Epithelial cell of prostate (primary cell): Measurements from ENCODE around the gene SMIM31.

Experiments used
- DNase-seq: peaks from one replicate; pipeline ENCODE4 v3.0.0-alpha.2; 2011; ENCODE audit warnings: low read depth, low spot score
- H3K27ac ChIP-seq: fragments of 450-650 bp; 2 replicates; pipeline ENCODE4 v1.5.1; 2017; ENCODE audit warnings: mild to moderate bottlenecking

Gene SMIM31

DNA sequence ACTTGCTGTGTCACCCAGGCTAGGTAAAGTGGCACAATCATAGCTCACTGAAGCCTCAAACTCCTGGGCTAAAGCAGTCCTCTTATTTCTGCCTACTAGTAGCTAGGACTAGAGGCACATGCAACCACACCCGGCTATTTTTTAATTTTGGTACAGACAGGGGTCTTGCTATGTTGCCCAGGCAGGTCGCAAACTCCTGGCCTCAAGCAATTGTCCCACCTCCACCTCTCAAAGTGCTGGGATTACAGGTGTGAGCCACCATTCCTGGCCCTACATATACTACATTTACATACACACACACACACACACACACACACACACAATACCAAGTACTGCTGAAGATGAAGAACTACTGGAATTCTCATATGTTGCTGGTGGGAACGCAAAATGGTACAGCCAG is 26.9 kb downstream of the SMIM31 start:
- no peak overlapping the region for H3K27ac ChIP-seq
- DNase-seq = no peak

DNA sequence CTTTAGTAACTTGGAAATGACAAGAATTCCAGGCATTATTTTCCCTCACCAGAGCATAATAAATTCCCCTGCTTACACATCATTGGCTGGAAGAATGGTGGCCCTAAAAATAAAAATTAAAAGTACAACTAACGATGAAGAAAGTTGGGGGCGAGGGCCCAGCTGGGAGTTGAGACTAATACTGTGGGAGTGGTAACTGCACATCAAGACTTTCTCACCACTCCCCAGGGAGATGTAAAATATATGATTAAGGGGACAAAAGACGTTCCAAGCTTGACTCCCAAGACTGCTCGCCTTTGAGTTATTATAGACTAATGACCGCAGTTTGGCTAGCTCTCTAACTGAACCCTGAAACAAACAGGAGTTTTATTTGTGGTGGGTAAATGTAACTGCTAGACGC is 30.0 kb downstream of the SMIM31 start:
- DNase-seq = no peak

DNA sequence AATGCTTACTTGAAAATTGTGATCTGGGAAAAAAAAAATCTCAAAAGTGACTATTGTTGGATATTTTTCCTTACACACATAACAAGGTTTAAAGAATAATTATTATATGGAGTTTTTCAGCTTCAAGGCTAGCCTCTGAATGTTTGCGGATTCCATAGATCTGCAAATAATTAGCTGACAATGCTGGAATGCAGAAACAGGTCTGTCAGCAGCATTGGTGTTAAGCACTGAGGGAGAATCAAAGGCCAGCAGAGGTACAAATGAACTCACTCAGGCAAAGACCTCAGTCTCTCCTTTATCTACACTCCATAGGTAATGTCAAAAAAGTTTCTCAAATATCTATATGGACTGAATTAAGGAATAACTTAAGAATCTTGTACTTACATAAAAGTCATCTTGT is 35.1 kb downstream of the SMIM31 start:
- H3K27ac ChIP-seq = no peak overlapping the region
- DNase-seq = no peak

More for the DNA sequence above, 30.0 kb downstream of the SMIM31 start:
- no peak overlapping the region for H3K27ac ChIP-seq

DNA sequence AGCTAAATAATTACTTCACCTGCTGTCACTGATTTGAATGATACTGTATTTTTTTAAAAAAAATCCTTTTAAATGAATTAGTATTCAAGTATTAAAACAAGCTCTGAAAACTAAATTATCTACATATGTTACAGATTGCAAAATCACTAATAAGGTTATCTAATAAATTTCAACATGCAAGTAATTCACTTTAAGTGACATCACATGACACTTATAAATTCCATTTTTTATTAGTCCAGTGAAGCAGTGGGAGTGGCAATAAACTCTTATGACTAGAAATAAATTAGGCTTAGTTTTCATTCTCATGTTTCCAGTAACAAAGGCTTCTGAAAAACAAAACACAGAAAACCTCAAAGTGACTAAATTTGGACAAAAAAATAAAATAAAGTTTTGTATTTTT is 36.3 kb downstream of the SMIM31 start:
- no peak overlapping the region for H3K27ac ChIP-seq
- DNase-seq = no peak

DNA sequence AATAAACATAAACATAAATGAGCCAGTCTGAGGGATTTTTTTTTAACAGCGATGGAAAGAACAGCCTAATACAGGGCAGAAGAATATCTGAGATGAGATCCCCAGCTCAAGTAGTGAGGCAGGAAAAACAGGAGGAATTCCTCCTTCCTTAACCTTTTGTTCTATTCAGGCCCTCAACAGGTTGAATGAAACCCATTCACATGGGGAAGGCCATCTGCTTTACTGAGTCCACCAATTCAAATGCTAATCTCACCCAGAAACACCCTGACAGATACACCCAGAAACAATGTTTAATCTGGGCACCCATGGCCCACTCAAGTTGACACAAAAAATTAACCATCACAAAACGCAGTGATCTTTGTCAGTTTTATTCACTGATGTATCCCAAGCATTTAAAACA is 45.5 kb downstream of the SMIM31 start:
- H3K27ac ChIP-seq = no peak overlapping the region
- no peak for DNase-seq

DNA sequence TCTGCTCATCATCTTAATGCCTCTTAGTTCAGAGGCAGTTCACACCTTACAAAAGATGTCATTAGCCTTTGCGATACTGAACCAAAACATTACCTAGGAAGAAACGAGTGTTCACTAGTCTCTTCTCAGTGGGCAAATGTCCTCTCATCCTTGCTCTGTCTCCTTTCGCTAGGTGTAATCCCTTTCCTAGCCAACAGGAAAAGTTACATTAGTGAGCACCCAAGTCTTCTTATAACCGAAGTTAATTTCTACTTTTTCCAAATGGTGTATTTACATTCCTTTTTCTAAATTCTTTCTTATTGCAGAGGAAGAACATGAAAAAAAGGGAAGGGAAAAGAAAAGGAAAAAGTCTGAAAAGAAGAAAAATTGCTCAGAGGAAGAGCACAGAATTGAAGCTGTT is 46.9 kb downstream of the SMIM31 start:
- no peak for DNase-seq
- no peak overlapping the region for H3K27ac ChIP-seq

DNA sequence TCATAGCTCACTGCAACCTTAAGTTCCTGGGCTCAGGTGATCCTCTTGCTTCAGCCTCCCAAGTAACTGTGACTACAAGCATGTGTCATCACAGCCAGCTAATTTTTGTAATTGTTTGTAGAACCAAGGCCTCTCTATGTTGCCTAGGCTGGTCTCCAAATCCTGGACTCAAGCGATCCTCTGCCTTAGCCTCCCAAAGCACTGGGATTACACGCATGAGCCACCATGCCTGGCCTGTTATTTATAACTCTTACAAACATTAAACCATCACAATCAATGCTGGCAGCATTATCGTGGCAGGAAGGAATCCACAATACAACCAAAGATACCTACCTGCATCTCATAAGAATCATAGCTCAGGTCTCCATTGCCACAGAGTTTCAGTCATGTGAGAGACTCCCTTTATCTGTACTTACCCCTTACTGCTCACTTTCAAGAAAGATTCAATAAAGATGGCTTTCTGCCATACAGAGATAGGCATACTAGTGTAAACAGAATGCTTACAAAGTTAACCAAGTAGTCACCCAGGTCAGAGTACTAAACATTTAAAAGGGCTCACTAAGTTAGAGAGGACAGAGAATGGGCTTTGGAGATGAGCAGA is 48.5 kb downstream of the SMIM31 start:
- H3K27ac ChIP-seq = no peak overlapping the region
- DNase-seq = no peak

DNA sequence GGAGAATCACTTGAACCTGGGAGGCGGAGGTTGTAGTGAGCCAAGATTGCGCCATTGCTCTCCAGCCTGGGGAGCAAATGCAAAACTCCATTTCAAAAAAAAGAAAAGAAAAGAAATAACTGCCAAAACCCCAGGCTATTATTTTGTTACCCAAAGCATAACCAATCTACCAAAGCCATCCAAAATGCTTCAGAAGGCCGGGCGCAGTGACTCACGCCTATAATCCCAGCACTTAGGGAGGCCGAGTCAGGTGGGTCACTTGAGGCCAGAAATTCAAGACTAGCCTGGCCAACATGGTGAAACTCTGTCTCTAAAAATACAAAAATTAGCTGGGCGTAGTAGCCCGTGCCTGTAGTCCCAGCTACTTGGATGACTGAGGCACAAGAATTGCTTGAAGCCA is 49.8 kb downstream of the SMIM31 start:
- no peak for DNase-seq
- H3K27ac ChIP-seq = no peak overlapping the region

DNA sequence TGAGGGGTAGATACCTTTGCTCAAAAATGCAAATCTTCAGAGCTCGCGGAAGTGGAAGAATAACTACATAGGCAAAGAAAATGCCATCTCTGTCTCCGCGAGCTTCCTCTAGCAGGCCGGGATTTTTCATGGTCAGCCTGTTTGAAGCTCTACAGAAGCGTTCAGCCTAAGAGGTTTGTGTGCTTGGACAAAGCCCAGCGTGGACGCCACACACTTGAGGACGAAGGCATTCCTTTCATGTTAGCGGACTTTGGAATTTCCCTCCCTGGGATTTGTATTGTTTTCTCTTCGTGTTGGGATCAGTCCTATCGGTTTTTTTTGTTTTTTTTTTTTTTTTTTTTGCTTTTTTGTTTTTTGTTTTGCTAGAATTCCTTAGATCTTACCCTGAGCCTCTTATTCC is 53.7 kb downstream of the SMIM31 start:
- DNase-seq = no peak
- H3K27ac ChIP-seq = no peak overlapping the region

DNA sequence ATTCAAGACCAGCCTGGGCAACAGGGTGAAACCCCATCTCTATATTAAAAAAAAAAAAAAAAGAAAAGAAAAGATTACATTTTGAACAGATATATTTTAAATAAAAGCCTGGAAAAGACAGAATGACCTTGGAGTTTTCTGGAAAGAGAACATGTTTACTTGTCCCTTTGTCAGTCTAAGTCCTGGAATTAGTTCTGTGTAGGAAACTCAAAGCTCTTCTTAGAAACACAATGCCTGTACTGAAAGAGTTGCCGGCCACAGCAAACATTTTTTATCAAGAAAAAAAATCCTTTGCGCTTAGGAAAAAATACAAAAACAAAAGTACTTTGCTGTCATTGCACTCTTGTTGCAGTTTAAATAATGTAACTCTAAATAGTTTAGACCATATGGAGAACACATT is 59.6 kb downstream of the SMIM31 start:
- no peak overlapping the region for H3K27ac ChIP-seq
- DNase-seq = no peak

DNA sequence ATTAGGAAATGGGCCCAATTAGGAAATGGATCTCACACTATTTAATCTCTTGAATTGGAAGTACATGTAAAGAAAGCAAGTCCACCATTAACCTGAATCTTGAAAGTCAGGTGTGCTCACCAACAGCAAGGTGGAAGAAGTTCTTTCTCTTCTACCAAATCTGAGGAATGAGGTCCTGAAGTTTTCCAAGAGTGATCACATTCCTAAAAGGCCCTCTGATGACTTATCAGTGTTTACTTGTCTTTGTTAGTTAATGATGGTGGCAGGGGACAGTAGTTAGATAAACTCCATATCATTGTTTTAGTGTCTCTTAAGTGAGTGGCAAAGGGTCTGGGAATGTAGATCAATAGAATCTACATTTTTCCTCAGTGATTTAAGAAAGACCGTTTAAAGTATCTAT is 61.8 kb downstream of the SMIM31 start:
- no peak for DNase-seq
- no peak overlapping the region for H3K27ac ChIP-seq

DNA sequence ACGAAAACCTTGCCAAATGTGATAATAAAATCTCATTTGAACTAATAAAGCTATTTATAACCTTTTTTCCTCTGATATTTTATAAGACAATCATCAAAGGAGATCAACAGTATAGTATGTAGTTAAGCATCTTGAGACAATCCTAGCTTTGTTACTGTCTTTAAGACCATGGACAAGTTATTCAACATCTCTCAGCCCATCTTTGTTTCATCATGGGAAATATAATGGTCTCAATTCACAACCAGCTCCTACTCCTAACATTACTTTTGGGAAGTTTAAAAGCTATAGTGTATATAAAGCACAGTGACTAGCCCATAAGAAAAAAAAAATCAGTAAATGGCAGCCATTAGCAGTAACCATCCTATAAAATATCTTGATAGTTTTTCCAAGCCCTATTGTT is 65.4 kb downstream of the SMIM31 start:
- no peak overlapping the region for H3K27ac ChIP-seq
- no peak for DNase-seq

DNA sequence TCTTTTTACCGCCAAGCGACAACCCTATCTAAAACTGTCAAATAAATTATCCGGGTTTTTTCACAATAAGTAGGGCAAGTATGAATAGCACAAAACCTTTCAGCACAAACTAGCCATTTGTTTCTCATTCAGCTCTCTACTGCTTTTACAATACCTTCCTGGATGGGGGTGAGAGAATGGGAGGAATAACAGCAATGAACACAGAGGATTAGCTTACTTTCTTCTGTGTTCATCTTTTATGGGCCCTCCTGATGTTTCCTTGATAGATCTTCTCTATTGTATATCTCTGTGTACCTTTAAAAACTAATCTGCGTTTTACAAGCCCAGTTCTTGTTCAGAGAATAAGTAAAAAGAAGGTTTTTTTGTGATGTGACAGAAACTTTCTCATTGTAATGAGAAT is 67.8 kb downstream of the SMIM31 start:
- H3K27ac ChIP-seq = no peak overlapping the region
- no peak for DNase-seq

DNA sequence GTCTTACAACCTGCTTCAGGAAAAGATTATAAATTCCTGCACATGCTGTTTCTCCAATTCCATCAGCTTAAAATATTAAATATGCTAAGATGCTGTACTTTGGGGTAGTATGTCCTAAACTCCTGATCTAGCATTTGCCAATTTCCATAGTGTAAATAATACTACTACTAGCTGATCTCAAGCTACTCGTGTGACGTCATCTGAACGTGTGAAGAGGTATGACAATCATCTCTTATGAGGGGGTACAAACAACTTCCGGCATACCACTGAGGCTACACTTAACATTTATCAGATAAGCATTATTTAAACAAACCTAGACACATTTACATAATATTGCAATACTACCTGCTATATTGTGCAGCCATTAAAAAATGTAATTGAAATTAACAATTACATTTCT is 70.7 kb downstream of the SMIM31 start:
- no peak for DNase-seq
- H3K27ac ChIP-seq = no peak overlapping the region

DNA sequence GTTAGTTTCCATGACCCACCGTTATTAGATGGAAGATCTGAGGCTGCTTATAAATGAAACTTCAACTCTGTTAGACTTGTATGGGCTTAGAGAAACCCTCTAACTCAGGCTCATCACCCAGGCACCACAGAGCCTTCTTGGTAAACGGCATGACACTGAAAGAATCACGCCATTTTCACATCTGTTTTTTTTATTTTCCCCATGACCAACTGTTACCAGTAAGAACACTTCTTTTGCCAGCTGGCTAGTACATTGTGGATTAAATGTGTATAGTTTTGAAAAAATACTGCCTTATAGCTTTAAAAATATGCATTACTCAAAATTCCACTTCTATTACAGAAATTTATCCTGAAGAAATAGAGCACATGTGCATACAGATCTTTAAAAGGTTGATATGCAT is 75.0 kb downstream of the SMIM31 start:
- no peak for DNase-seq

DNA sequence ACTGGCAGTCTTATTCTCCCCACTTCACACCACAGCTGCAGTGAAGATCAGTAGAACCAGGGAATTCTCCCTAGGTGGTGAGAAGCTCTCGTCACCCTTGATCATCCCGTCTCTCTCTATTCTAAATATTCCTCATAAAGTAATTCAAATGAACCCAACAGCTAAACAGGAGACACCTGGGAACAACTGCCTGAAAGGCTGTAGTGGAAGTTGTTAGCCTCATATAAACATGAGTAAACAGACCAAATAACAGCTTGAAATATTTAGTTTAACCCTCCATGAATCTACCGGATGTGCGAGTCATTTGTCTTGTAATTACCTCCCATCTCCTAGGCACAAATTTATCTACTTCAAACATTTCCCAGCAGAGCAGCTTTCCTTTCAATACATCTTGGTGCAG is 92.6 kb downstream of the SMIM31 start:
- no peak for DNase-seq
- H3K27ac ChIP-seq = no peak overlapping the region

More for the DNA sequence above, 75.0 kb downstream of the SMIM31 start:
- H3K27ac ChIP-seq = no peak overlapping the region

DNA sequence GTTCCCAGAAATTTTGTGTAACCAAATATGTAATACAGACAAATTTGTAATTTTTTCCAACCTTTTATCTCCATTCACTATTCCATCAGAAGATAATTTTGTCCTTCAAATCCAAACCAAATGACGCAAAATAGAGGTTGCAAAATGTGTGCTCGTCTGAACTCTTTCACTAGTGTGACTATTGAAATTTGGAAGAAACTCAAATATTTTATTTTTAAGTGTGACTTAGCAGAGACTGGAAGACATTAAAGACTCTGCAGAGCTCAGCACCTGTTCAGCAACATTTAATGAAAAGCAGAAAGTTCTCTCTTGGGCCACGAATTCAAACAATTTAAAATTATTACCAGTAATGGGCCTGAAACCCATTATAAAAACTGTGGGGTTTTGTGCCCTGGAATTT is 93.1 kb downstream of the SMIM31 start:
- no peak overlapping the region for H3K27ac ChIP-seq
- DNase-seq = no peak

DNA sequence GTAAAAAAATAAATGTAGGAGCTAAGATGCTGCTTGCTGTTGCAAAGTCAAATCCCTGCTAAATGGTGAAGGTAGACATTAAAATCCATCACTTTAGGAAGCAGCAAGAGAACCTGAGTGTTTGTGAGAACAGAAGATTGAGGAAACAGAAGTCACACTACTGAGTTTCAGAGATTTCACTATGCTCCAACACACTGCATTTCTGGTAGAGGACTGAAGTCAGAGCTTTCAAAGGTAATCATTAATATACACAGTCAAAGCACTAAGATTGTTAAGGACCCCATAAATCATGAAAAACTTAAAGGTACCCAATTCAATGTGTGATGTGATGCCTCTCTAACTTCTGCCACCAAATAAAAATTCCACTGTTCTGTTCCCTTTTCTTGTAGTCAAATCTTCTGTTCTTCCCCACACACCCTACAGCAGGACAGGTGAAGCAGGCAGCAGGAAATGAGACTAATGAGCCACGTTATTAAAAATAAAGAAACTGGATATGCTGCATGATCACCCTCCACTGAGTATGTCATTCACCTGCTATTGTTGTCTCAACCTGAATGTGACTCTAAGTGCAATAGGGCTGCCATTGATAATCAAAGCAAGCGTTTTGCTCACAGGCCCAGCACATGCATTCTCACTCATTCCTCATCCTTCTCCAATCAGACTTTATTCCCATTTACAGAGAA is 94.2 kb downstream of the SMIM31 start:
- DNase-seq = no peak
- H3K27ac ChIP-seq = no peak overlapping the region
